Right hindlimb (tissue), 1 donor: ENCODE results near the gene PNPLA5.

Experiments used
- DNase-seq: peaks from one replicate; pipeline ENCODE4 v3.0.0-alpha.2; 2018

PNPLA5 gene

GRCh38 chr22:43901976-43902643 is 10.3 kb upstream of the PNPLA5 start:
- no peak for DNase-seq

GRCh38 chr22:43900206-43900605 is 8.4 kb upstream of the PNPLA5 start:
- DNase-seq = no peak

DNA sequence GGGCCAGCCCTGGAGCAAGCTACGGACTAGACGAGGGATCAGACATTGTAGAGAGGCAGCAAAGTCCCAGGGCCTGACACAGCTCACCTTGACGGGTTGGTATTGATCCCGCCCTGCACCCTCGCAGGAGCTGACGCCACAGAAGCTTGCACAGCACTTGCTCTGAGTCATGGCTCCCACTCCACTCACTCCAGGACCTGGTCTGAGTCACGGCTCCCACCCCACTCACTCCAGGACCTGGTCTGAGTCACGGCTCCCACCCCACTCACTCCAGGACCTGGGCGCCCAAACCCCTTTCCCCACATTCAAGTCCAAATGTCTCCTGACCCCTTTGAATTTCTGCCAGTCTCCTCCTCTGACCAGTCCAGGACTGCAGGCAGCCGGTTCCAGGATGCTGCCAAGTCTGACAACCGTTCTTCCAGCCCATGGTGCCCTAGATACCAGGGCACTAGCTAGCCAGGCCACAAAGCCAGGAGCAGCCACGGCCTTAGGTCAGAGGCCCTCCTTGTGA is 6.0 kb upstream of the PNPLA5 start:
- DNase-seq = no peak

- peak; percentile 4 for DNase-seq
Measured at GRCh38 chr22:43895986-43896645, 4.3 kb upstream of the PNPLA5 start.

- DNase-seq = peak; percentile 3
Measured at GRCh38 chr22:43894122-43894521, 2.3 kb upstream of the PNPLA5 start.

DNA sequence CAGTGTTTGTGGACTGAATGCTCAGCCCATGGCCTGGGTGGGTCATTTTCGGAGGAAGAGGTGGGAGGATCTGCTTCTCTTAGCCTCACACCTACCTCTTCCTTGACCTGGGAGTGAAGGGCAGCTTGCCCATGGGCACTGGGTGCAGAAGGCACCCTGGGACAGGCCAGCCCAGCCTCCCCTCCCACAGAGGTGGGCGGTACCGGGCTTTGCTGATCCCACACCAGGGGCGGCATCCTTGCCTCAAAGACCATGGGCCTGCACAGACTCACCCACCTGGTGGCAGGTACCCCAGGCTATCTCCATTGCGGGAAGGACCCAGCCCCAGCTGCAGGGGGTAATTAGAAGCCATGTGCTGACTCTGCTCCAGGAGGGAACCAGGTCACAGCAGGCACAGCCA is 1.5 kb upstream of the PNPLA5 start:
- no peak for DNase-seq

DNA sequence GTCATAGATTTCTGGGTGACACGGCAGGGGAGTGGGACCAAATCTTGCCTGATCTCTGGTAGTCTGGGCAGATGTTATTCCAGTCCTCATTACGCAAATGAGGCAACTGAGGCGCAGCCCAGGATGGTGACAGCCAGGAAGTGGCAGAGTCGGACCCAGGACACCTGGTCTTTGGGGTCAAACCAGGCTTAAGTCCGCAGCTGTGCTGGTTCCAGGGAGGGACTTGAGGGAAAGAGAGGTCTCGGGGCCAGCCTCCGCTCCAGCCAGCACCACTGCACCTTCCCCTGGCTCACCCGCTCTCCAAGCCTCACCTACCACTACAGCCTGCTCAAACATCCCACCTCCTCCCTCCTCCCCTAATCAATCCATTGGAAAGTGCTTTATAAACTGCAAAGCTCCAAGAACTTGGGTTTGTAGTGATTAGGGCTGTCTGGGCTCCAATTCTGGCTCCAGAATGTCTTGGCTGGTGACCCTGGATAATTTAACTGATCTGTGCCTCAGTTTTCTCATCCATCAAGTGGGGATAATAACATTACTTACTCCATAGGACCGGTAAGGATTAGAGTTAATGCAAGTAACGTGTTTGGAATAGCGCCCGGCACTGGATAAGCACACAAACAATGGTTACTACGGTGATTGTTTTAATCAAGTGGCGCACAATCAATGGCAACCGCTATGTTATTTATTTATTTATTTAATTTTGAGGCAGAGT is 526 bp upstream of the PNPLA5 start:
- peak; percentile 12 for DNase-seq

DNA sequence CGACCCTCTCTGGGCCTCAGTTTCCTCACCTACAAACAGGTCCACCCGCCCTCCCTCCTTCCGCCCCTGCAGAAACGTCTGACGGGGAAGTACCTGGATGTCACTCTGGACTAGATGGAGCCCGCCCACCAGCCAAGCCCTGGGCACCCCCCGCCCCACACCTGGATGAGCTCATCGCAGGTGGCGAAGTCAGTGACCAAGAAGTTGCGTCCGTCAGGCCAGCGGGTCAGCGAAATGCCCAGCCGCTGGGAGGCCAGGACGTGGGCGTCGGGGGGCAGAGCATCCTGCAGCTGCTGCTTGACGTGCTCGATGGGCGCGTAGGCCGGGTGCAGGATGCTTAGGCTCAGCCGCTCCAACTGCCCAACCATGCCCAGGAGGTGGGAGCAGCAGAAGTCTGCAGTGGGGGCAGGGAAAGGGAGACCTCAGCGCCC is 897 bp downstream of the PNPLA5 start:
- peak; percentile 15 for DNase-seq

DNA sequence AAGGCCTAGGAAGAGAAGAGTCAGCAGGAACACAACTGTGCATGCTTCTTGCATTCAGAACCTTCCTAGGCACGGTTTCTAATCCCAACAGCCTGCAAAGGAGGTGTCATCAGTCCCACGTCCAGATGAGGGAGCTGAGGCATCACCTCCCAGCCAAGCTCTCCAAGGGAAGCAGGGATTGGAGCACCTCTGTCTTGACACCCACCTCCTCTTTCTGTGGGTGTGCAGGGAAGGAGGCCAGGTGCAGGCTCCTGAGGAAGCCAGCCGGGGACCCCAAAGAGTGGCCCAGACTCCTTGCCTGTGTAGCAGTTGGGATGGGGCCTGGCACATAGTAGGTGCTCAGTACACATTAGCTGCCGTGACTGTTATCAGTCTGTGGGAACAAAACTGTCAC is 2.0 kb downstream of the PNPLA5 start:
- DNase-seq = no peak

DNA sequence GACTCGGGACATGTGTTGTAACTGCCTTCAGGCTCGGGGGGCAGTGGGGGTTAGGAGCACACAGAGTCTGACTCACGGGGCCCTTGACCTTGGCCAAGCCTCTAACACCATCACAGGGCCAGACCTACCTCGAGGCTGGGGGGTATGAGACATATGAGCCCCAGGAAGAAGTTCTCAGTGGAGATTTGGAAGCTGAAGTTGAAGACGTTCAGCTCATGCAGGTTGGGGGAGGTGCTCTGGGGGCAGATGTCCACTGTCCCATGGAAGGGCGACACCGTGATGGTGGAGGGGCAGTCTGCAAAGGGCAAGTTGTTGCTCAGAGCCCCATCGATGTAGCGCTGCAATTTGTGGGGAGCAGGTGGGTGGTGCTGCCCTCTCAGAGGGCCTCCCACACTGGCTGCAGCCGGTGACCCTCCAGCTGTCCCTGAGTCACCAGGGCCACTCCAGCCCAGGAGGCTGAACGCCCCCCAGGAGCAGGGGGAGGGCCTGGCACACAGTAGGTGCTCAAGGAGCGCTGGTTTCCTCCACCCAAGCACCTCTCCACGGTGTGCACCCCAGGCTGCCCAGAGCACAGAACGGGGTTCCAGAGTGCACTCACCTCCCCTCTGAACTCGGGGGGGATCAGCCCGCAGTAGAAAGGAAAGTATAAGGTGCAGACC is 2.5 kb downstream of the PNPLA5 start:
- DNase-seq = peak; percentile 5

DNA sequence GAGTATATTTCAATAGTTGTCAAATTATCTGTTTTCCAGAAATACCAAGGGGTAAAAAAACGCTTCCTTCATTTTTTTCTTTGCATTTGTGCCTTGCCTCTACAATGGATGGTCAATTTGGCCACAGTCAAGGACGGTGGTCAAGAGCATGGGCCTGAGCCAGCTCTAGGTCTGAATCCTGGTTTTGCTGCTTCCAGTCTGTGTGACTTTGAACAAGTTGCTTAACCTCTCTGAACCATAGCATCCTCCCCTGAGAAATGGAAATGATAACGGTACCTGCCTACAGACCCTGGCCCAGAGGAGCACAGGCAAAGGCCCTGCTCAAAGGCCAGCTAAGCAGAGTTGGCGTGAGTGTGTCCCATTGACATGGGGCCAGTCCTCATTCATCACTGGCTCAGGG is 3.1 kb downstream of the PNPLA5 start:
- no peak for DNase-seq

- DNase-seq = no peak
Measured at GRCh38 chr22:43887391-43887790, 4.4 kb downstream of the PNPLA5 start.

GRCh38 chr22:43886231-43886630 is 5.6 kb downstream of the PNPLA5 start:
- DNase-seq = no peak

DNA sequence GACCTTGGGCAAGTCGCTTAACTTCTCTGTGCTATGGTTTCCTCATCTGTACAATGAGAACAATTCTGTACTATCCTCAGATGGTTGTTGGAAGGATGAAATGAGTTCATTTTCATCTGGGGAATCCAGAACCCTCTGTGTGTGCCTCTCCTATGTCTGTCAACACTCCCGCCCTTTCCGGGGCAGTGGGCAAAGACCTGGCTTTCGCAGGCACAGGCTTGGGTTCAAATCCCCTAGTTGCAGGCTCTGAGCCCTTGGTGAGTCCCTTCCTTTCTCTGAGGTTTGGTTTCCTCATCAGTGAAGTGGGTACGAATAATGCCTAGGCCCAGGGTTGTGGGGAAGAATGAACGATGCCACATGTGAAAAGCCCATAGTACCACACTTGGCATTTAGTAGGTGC is 6.0 kb downstream of the PNPLA5 start:
- no peak for DNase-seq

- no peak for DNase-seq
Measured at GRCh38 chr22:43885319-43885671, 6.5 kb downstream of the PNPLA5 start.

GRCh38 chr22:43884600-43885318 is 7.1 kb downstream of the PNPLA5 start:
- peak; percentile 40 for DNase-seq

DNA sequence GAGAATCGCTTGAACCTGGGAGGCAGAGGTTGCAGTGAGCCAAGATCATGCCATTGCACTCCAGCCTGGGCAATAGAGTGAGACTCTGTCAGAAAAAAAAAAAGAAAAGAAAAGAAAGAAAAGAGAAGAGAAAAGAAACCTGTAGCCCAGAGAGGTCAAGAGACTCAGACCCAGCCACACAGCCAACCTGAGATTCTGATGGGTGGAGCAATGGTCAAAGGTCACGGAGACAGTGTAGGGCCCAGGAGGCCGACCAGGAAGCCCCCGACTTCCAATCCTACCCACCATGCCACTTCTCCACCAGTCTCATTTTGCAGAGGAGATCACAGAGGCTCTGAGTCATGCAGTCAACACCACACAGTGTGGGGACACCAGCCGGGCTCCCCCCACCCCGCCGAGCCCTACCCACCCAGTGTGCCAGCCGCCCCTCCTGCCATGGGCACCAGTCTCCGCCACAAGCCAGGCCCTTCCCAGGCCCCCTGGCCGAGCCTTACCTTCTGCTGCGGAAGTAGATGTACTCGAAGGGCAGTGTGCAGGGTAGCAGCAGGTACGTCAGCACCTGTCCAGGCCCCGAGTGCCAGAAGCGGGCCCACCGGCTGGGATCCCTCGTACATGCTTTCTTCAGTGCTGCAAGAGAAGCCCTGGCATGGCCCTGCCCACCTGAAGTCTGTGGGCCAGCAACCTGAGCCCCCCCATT is 7.9 kb downstream of the PNPLA5 start:
- no peak for DNase-seq

GRCh38 chr22:43883012-43883661 is 8.7 kb downstream of the PNPLA5 start:
- no peak for DNase-seq

DNA sequence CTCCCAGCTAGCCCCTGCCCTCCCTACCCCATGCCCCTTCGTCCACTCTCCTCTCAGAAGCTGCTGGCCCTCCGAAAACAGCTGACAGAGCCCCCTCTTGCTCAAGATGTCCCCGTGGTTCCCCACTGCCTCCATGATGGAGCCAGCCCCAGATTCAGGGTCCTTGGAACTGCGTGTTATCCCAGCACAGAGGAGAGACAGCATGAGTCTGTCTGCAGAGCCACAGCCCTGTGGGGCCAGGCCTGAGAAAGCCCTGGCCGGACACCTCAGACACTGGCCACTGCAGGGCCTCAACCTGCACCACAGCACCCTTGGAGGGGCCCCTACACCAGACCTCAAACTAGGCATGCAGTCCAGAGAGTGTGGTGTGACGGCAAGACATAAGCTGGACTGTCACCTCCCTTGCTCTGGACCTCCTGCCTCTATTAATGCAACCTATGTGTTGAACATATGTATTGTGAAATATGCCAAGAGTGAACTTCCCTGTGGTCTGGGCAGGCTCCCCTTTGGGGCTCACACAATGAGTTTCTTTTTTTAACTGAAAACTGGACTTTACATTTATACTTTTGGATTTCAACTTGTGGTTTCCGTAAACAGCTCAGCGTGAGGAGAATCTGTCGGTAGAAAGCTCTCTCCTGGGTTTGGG is 9.6 kb downstream of the PNPLA5 start:
- DNase-seq = no peak

- no peak for DNase-seq
Measured at GRCh38 chr22:43881091-43882061, 10.4 kb downstream of the PNPLA5 start.
